MM.1S (cell line): ENCODE data around the gene PLCH1.

Experiments used
- EZH2phosphoT487 ChIP-seq: fragments of 300-600 bp; sonication (generic); IDR thresholded peaks from 2 replicates; pipeline ENCODE4 v1.6.1; 2018; ENCODE audit warnings: antibody characterized with exemption, low read length
- TF ChIP-seq, protein P1 (sequence below): fragments of 300-600 bp; sonication (generic); IDR thresholded peaks from 2 replicates; pipeline ENCODE4 v1.5.1; 2016; ENCODE audit warnings: antibody characterized with exemption, low read length, mixed read lengths

DNA sequence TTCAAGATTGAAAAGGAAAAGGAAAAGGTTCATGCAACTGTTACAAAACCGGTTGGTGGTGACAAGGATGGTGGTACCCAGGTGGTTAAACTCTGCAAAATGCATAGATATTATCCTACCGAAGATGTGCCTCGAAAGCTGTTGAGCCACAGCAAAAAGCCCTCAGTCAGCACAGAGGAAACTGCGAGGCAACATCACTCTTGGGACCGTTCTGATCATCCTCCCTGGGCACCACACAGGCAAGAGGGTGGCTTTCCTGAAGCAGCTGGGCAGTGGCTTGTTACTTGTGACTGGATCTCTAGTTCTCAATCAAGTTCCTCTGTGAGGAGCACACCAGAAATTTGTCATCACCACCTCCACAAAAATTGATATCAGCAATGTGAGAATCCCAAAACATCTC is 86.9 kb downstream of the PLCH1 start:
- no peak for TF ChIP-seq EZH2phosphoT487
- TF ChIP-seq, protein P1, sequence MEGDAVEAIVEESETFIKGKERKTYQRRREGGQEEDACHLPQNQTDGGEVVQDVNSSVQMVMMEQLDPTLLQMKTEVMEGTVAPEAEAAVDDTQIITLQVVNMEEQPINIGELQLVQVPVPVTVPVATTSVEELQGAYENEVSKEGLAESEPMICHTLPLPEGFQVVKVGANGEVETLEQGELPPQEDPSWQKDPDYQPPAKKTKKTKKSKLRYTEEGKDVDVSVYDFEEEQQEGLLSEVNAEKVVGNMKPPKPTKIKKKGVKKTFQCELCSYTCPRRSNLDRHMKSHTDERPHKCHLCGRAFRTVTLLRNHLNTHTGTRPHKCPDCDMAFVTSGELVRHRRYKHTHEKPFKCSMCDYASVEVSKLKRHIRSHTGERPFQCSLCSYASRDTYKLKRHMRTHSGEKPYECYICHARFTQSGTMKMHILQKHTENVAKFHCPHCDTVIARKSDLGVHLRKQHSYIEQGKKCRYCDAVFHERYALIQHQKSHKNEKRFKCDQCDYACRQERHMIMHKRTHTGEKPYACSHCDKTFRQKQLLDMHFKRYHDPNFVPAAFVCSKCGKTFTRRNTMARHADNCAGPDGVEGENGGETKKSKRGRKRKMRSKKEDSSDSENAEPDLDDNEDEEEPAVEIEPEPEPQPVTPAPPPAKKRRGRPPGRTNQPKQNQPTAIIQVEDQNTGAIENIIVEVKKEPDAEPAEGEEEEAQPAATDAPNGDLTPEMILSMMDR = no peak
